GM12874 (cell line): ENCODE measurements around the gene MUC6.

ENCODE experiments used
- CTCF ChIP-seq: IDR thresholded peaks from 2 replicates; pipeline ENCODE4 v1.5.1; 2011; ENCODE audit warnings: low read depth, mild to moderate bottlenecking, control low read depth, low read length, moderate library complexity; ENCODE audit not compliant: insufficient read depth

The MUC6 gene

GRCh38 chr11:1043563-1044096, 7.1 kb upstream of the MUC6 start:
- TF ChIP-seq CTCF, result no peak

DNA sequence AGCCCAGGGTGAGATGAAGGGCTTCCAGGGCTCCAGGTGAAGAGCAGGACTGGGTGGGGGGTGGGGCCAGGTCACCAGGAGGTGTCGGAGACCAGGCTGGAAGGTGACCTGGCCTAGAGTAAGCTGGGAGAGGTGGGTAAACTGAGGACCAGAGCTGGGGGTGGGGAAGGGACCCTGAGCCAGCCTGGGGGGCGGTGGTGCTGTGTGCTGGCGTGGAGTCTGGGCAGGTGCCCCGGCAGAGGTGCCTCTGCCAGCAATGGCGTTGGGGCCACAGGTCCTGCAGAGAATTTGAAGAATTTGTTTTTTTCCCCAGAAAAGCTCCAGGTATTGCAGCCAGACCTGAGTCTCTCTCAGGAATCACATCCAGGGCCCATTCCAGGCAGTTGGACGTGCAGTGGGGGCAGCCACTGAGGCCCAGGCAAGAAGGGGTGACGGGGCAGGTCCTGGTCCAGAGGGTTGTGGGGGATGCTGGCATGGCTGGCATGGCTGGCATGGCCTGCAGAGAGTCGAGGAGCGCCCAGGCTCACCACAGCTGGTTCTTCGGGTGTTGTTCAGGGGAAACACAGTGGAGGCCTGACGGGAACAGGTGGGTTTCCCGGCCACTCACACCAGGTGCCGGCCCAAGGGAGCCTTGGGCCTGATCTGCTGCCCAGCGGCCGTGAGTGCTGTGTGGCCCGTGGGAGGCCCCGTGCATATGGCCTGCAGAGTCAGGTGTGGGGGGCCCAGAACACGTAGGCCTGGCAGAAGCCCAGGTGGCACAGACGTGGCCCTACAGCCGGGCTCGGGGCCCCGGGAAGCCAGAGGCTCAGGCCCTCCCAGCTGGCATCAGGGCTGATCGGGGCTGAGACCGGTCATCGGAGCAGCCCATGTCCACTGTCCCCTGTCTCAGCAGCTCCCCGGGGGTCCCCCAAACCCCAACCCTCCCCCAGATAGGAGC, 6.4 kb upstream of the MUC6 start:
- TF ChIP-seq CTCF, result no peak

DNA sequence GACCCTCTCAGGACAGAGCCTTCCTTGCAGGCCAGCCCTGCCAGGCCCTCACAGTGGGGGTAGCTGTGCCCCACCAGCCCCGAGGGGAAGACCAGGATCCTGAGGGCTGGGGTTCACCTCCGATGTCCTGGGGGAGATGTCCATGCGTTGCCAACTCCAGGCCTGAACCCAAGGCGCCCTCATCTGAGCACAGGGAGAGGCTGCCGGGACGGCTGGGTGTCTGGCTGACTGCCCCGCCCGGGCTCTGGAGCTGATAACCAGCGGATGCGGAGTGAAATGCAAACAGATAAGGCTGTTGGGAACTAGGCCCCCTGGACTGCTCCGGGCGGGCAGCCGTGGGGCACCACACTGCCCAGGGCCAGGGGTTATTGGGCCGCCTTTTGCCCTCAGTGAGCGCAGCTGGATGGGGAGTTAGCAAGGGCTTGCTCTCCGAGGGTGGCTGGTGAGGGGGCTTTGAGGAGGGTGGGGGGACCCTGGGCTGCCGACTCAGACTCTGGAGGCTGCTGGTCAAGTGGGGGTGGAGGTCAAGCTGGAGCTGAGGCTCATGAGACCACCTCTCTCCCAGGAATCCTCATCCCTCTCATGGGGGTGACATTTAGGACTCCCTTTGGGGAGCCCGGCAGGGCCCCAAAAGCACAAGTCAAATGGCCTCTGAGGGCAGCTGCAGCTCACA, 5.6 kb upstream of the MUC6 start:
- TF ChIP-seq CTCF, result no peak

DNA sequence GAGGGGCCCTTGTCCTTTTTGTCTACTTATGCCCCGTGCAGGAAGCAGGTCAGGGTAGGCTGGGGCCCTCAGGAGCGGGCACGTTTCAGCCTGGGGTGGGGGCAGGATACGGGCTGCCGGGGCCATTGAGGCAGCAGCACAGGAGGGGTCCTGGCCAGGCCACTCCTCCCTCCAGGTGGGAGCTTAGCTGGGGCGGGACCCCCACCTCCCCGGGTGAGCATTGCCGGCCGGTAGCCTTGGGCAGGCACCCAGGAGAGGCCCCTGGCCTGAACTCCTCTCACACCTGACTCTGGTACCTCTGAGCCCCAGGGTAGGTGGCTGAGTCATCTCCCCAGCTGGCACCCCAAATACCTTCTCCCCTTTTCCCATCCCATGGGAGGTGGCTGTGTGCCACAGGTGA, 5.0 kb upstream of the MUC6 start:
- no peak for TF ChIP-seq CTCF

- TF ChIP-seq CTCF, result no peak
Observed at GRCh38 chr11:1041149-1041467, 4.6 kb upstream of the MUC6 start.

- TF ChIP-seq CTCF, result no peak
Observed at GRCh38 chr11:1040428-1041148, 4.1 kb upstream of the MUC6 start.
